Measurements from ENCODE around the gene IPO7. TPM values are rescaled to one million over a fixed set of nuclear protein-coding genes. Genes with fewer than 3 reads are reported as not detected.

IPO7 gene
- total RNA-seq, 4 donors from 2014 or later = 126 to 150 (median 136) TPM

- no peaks in the 10 kb centered on the region for H3K9me3 ChIP-seq
- peak overlapping the region; percentile 97 to 100 (median 98) for H3K27ac ChIP-seq
- no peaks in the 10 kb centered on the region for H3K36me3 ChIP-seq
- no peak for ATAC-seq
- no peaks in the 10 kb centered on the region for H3K27me3 ChIP-seq
- H3K4me3 ChIP-seq = peak overlapping the region; percentile 76 to 94
- H3K4me1 ChIP-seq = peaks cover 0 to 32% (median 6%) of the 10 kb centered on the region in 3 donors
- TF ChIP-seq CTCF (IDR thresholded peaks at IDR 0.05) = no peak
- 3 to 4% methylated on average over 17 to 21 of the region's 23 CpGs for WGBS, 2 donors (ENCODE audit: low coverage in 1 of 2)
Observed at GRCh38 chr11:9459667-9460321, 75.3 kb downstream of the IPO7 start.

GRCh38 chr11:9460322-9461062, 76.0 kb downstream of the IPO7 start, which contains the start of gene ZNF143:
ZNF143 (plus strand) TSS chr11:9461012; CDS start chr11:9471309, 10,297 bp downstream.
- Histone ChIP-seq H3K4me3 (peak within 1 kb of the TSS; percentile 76 to 94), H3K9me3 (no peaks in the 10 kb centered on the region), H3K27ac (peak within 1 kb of the TSS; percentile 97 to 100 (median 98)), H3K27me3 (no peaks in the 10 kb centered on the region), H3K4me1 (peaks cover 0 to 32% (median 6%) of the 10 kb centered on the region in 3 donors), H3K36me3 (no peaks in the 10 kb centered on the region)
- 0 to 4% methylated on average over 9 to 14 of the region's 45 CpGs for WGBS, 2 donors (ENCODE audit: low coverage in 1 of 2)
- ATAC-seq = peak; percentile 96
- TF ChIP-seq POLR2A (IDR thresholded peaks at IDR 0.05) = peak; percentile 88 to 96
- TF ChIP-seq CTCF (IDR thresholded peaks at IDR 0.05) = peak in 2 of 4 experiments; percentile 21 to 34
- TF ChIP-seq POLR2AphosphoS5 (IDR thresholded peaks at IDR 0.05) = peak; percentile 98
- TF ChIP-seq EP300 (IDR thresholded peaks at IDR 0.05) = no peak

GRCh38 chr11:9461063-9461759, 76.8 kb downstream of the IPO7 start:
- Histone ChIP-seq H3K4me1 (peaks cover 0 to 32% (median 6%) of the 10 kb centered on the region in 3 donors), H3K27me3 (no peaks in the 10 kb centered on the region), H3K27ac (peak overlapping the region; percentile 75 to 100 (median 94)), H3K36me3 (no peaks in the 10 kb centered on the region), H3K4me3 (peak overlapping the region; percentile 41 to 76), H3K9me3 (no peaks in the 10 kb centered on the region)
- TF ChIP-seq EP300 (IDR thresholded peaks at IDR 0.05) (no peak), POLR2A (IDR thresholded peaks at IDR 0.05) (peak; percentile 97 to 99), CTCF (IDR thresholded peaks at IDR 0.05) (peak in 2 of 4 experiments; percentile 34 to 39), POLR2AphosphoS5 (IDR thresholded peaks at IDR 0.05) (peak; percentile 50)
- peak; percentile 79 for ATAC-seq
- 0% methylated on average over 3 to 8 of the region's 57 CpGs for WGBS, 2 donors (ENCODE audit: low coverage in 1 of 2)

GRCh38 chr11:9461760-9462134, 77.3 kb downstream of the IPO7 start:
- no peak for TF ChIP-seq POLR2A (IDR thresholded peaks at IDR 0.05)
- no peak for TF ChIP-seq EP300 (IDR thresholded peaks at IDR 0.05)
- TF ChIP-seq POLR2AphosphoS5 (IDR thresholded peaks at IDR 0.05) = no peak
- no peak for TF ChIP-seq CTCF (IDR thresholded peaks at IDR 0.05)
- peaks cover 0 to 32% (median 6%) of the 10 kb centered on the region in 3 donors for H3K4me1 ChIP-seq
- H3K36me3 ChIP-seq = no peaks in the 10 kb centered on the region
- no peaks in the 10 kb centered on the region for H3K27me3 ChIP-seq
- peak overlapping the region; percentile 41 to 76 for H3K4me3 ChIP-seq
- peak overlapping the region; percentile 75 to 100 (median 94) for H3K27ac ChIP-seq
- WGBS, 2 donors (ENCODE audit: low coverage in 1 of 2) = 1 to 3% methylated on average over 10 of the region's 10 CpGs
- no peak for ATAC-seq
- no peaks in the 10 kb centered on the region for H3K9me3 ChIP-seq
